Left ventricle myocardium inferior (tissue), 1 donor: ENCODE results near the gene BAZ1B. TPM values are rescaled to one million over a fixed set of nuclear protein-coding genes. Genes with fewer than 3 reads are reported as not detected.
"Not testable (repeated sequence)": the region's sequence is repeated elsewhere in the genome, so short reads cannot be mapped to it uniquely, and the experiment has no call there.

Experiments used
- DNase-seq: peaks from one replicate; pipeline ENCODE4 v3.0.0-alpha.2; 2020
- H3K27ac ChIP-seq: fragments of 200-600 bp; replicated peaks from 2 replicates; pipeline ENCODE4 v1.8.0; 2021
- H3K27me3 ChIP-seq: fragments of 200-600 bp; 2 replicates; pipeline ENCODE4 v1.8.0; 2021; ENCODE audit warnings: low read depth
- H3K36me3 ChIP-seq: fragments of 200-600 bp; 2 replicates; pipeline ENCODE4 v1.8.0; 2021
- H3K4me1 ChIP-seq: fragments of 200-600 bp; 2 replicates; pipeline ENCODE4 v1.8.0; 2021
- H3K4me3 ChIP-seq: fragments of 200-600 bp; 2 replicates; pipeline ENCODE4 v1.8.0; 2021; ENCODE audit warnings: mild to moderate bottlenecking, moderate library complexity
- H3K9me3 ChIP-seq: fragments of 200-600 bp; replicated peaks from 2 replicates; pipeline ENCODE4 v1.8.0; 2021
- intact Hi-C: fragments of 100-400 bp; cut with micrococcal nuclease; formaldehyde crosslinking; loops from one replicate; pipeline ENCODE4 v1.11.0; 2022
- total RNA-seq: library from RNA; stranded (reverse); fragmentation: NEBNext Ultra II Directional; extraction: Animal tissue kit (Norgen Biotek cat#: 25700); gene quantifications from one replicate; pipeline ENCODE4 v1.2.1, GENCODE V29; 2021
- TF ChIP-seq, protein P1 (sequence below): fragments of 200-600 bp; IDR thresholded peaks from 2 replicates; pipeline ENCODE4 v1.8.0; 2021; ENCODE audit warnings: antibody characterized with exemption, mild to moderate bottlenecking, borderline replicate concordance
- donor health status: DM: no; HTN: yes; CAD: no; lungs with severe emphysema.

BAZ1B gene
- total RNA-seq, 1 donor from 2014 or later: 38.9 TPM

DNA sequence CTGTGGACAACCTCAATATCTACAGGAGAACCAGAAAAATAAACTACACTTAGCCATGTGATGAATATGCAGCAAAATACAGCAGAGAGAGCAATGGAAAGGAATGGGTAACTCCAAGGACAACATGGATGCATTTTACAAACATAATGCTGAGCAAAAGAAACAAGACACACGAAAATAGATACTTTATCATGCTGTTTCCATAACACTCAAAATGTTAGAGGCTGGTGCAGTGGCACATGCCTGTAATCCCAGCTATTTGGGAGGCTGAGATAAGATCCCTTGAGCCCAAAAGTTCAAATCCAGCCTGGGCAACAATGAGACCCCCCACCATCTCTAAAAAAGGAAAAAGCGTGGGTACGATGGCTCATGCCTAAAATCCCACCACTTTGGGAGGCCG is 27.1 kb upstream of the BAZ1B start:
- peak overlapping the region; percentile 32 for H3K27ac ChIP-seq
- intact Hi-C loops: no loop called here
- H3K27me3 ChIP-seq: no peaks in the 10 kb centered on the region
- peaks cover 49% of the 10 kb centered on the region for H3K36me3 ChIP-seq
- H3K4me3 ChIP-seq: no peak overlapping the region
- TF ChIP-seq, protein P1, sequence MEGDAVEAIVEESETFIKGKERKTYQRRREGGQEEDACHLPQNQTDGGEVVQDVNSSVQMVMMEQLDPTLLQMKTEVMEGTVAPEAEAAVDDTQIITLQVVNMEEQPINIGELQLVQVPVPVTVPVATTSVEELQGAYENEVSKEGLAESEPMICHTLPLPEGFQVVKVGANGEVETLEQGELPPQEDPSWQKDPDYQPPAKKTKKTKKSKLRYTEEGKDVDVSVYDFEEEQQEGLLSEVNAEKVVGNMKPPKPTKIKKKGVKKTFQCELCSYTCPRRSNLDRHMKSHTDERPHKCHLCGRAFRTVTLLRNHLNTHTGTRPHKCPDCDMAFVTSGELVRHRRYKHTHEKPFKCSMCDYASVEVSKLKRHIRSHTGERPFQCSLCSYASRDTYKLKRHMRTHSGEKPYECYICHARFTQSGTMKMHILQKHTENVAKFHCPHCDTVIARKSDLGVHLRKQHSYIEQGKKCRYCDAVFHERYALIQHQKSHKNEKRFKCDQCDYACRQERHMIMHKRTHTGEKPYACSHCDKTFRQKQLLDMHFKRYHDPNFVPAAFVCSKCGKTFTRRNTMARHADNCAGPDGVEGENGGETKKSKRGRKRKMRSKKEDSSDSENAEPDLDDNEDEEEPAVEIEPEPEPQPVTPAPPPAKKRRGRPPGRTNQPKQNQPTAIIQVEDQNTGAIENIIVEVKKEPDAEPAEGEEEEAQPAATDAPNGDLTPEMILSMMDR: no peak
- H3K9me3 ChIP-seq: no peaks in the 10 kb centered on the region
- no peak for DNase-seq
- peaks cover 49% of the 10 kb centered on the region for H3K4me1 ChIP-seq

DNA sequence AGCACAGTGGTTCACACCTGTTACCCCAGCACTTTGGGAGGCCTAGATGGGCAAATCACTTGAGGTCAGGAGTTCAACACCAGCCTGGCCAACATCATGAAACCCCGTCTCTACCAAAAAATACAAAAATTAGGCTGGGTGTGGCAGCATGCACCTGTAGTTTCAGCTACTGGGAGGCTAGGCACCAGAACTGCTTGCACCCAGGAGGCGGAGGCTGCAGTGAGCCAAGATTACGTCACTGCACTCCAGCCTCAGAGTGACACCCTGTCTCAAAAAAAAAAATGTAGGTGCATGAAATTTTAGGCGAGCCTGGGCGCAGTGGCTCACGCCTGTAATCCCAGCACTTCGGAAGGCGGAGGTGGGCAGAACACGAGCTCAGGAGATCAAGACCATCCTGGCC is 25.7 kb upstream of the BAZ1B start:
- Histone ChIP-seq H3K27ac (no peak overlapping the region), H3K36me3 (peaks cover 44% of the 10 kb centered on the region), H3K4me3 (no peak overlapping the region), H3K4me1 (peaks cover 36% of the 10 kb centered on the region), H3K9me3 (no peaks in the 10 kb centered on the region), H3K27me3 (no peaks in the 10 kb centered on the region)
- intact Hi-C loops: no loop called here
- DNase-seq: no peak
- TF ChIP-seq, protein P1: no peak

- intact Hi-C loops: no loop called here
- H3K4me3 ChIP-seq: no peak overlapping the region
- H3K4me1 ChIP-seq: peaks cover 28% of the 10 kb centered on the region
- H3K27me3 ChIP-seq: no peaks in the 10 kb centered on the region
- H3K27ac ChIP-seq: no peak overlapping the region
- H3K36me3 ChIP-seq: peaks cover 56% of the 10 kb centered on the region
- DNase-seq: no peak
- H3K9me3 ChIP-seq: no peaks in the 10 kb centered on the region
- TF ChIP-seq, protein P1: no peak
These were observed 22.6 kb upstream of the BAZ1B start for GRCh38 chr7:73544678-73545077.

DNA sequence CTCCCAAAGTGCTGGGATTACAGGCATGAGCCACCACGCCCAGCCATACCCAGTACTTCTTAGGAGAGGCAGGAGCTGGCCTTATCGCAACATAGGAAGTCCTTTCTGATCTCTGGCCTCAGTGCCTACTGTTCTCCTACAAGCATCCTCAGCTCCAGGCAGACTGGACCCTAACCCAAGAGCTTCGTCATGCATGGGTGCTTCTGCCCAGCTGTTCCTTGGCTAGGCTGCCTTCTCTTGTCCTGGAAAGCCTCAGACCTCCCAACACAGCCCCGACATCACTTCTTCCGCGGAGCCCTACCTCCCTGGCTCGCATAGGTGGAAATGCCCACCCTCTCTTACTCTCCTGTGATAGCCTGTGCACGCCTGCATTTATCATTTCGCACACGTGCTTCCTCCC is 19.6 kb upstream of the BAZ1B start:
- TF ChIP-seq, protein P1: no peak
- H3K4me3 ChIP-seq: no peak overlapping the region
- no peaks in the 10 kb centered on the region for H3K9me3 ChIP-seq
- no peaks in the 10 kb centered on the region for H3K27me3 ChIP-seq
- intact Hi-C loops: no loop called here
- DNase-seq: no peak
- peaks cover 73% of the 10 kb centered on the region for H3K36me3 ChIP-seq
- no peak overlapping the region for H3K27ac ChIP-seq
- peaks cover 5% of the 10 kb centered on the region for H3K4me1 ChIP-seq

DNA sequence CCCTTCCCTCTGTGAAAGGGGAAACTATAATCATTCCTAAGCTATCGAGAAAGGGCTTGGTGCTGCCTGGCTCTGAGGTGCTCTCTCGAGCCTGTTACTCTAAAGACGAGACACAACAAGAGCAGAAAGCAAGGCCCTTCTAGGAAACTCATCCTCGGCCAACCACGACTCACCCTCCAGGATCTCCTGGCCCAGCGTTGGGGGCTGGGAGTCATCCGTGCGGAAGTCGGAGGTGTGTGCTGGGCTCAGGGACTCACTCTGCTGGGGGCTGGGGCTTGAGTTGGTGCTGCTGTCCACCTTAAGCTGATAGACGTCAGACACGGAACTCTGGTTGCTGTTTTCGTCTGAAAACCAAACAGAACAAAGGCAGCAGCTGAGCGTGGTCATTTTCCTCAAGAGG is 17.6 kb upstream of the BAZ1B start:
- Histone ChIP-seq H3K27ac (no peak overlapping the region), H3K36me3 (peaks cover 89% of the 10 kb centered on the region)
- no peak for DNase-seq

GRCh38 chr7:73538510-73538909 is 16.4 kb upstream of the BAZ1B start:
- H3K4me3 ChIP-seq, DNase-seq, H3K4me1 ChIP-seq, H3K27me3 ChIP-seq, H3K9me3 ChIP-seq, H3K27ac ChIP-seq, intact Hi-C loops: not testable (repeated sequence)
- peaks cover 91% of the 10 kb centered on the region for H3K36me3 ChIP-seq

More for the DNA sequence above, 17.6 kb upstream of the BAZ1B start:
- Histone ChIP-seq H3K4me1 (no peaks in the 10 kb centered on the region), H3K9me3 (no peaks in the 10 kb centered on the region), H3K27me3 (no peaks in the 10 kb centered on the region), H3K4me3 (no peak overlapping the region)
- TF ChIP-seq, protein P1: no peak
- intact Hi-C loops: no loop called here
